Measurements from ENCODE around the gene ANXA4.

The ANXA4 gene

GRCh38 chr2:69847068-69847828, 105.3 kb downstream of the ANXA4 start:
- no peak for DNase-seq (ENCODE audit: low spot score)

- no peak for DNase-seq (ENCODE audit: low spot score)
Measured at GRCh38 chr2:69848186-69848790, 106.4 kb downstream of the ANXA4 start.

DNA sequence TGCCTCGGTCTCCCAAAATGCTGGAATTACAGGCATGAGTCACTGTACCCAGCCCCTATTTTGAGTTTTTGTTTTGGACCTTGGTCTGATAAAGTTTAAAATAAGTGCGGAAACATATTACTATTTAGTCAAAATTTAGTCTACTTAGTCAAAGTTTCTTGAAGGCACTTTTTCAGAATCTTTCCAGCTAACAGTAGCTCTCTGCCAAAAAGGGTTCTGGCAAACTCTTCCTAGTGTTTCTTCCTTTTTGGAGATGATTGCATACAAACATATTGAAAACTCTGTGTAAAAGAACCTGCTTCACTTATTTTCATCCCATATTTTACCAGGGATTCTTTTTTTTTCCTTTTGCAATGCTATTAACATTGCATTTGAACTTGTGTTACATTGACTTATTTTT, 116.3 kb downstream of the ANXA4 start:
- DNase-seq (ENCODE audit: low spot score): no peak

DNA sequence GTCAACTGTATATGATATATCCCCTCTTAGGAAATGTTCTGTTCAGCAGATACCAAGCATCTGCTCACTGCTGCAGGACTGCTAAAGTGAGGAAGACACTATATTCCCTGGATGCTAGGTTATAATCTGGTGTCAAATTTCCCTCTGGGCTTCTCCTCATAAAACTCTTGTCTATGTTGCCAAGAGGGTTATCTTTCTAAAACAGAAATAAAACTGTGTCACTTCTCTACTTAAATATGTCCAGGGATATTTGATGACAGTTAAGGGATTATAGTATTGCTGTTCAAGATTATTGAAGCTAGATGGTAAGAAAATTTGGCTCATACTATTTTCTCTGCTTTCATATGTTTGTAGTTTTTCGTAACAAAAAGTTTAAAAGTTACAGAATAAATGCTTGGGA, 121.4 kb downstream of the ANXA4 start:
- DNase-seq (ENCODE audit: low spot score): no peak
